GM21576 (cell line): ENCODE results near the gene SUGP2.
"Not testable (repeated sequence)": the region's sequence is repeated elsewhere in the genome, so short reads cannot be mapped to it uniquely, and the experiment has no call there.

Source experiments
- ATAC-seq: cut with Tn5 transposase; IDR thresholded peaks from one replicate; pipeline ENCODE4 v1.9.1; 2021; ENCODE audit warnings: mild to moderate bottlenecking, moderate library complexity; ENCODE audit not compliant: unreplicated experiment

Gene SUGP2

GRCh38 chr19:19034204-19034624 is 897 bp upstream of the SUGP2 start:
- ATAC-seq, result peak; percentile 51

- ATAC-seq, result peak; percentile 25
Observed at GRCh38 chr19:19033176-19033425, 216 bp downstream of the SUGP2 start.

DNA sequence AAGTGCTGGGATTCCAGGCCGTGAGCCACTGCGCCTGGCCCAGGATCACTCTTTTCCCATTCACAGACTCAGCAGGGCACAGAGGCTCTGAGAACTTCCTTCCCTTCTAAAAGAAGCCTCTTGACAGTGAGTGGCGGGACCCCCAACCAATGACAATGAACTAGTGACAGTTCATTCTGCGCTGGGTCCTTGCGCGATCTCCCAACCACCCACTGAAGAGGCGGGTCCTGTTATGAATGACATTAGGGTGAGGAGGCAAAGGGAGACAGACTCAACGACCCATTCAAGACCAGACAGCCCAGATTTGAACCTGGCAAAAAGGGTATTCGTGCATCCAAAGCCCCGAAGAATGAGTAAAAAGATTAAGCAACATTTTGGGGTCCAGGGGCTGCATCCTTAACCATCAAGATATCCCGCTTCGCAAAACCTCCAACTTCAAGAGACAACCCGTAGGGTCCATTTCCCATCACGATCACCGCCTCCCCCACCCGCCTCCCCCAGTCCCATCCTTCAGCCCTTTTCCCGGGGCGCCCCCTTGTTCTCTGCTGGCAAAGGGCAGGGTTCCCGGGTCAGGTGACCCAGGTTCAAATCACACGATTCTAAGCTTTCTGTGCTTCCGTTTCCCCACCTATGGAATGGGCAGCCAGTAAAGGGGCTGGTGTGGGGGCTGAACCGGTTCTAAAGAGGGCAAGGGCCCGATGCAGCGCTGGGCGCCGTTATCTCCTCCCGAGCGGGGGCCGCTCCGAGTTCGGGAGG is 719 bp downstream of the SUGP2 start:
- ATAC-seq, result peak; percentile 5

GRCh38 chr19:19031891-19032290 is 1.4 kb downstream of the SUGP2 start:
- ATAC-seq, result no peak

DNA sequence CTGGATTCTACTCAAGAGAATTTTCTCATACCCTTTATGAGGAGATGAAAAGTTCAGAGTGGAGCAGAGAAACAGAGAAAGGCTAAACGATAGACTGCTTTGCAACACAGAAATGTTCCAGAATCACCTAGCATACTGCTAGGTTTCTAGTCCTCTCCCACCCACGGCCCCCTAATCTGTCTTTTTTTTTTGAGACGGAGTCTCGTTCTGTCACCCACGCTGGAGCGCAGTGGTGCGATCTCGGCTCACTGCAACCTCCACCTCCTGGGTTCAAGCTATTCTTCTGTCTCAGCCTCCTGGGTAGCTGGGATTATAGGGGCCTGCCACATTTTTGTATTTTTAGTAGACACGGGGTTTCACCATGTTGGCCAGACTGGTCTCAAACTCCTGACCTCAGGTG is 4.8 kb downstream of the SUGP2 start:
- no peak for ATAC-seq

DNA sequence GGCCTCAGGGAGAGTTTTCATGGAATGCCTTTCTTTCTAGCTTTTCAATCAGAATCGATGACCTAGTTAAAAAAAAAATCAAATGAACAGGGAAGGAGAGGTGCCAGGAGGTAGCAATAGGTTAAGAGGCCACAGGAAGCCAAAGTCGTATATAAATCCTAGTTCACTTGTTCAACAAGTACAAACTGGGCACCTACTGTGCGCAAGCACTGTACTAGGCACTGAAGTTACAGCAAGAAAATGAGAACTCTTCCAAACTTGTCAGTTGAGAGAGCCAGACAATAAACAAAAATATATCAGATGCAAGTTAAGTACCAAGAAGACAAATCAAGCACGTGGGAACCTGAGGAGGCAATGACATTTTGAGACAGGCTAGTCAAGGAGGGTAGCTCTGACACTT is 6.1 kb downstream of the SUGP2 start:
- ATAC-seq, result no peak

DNA sequence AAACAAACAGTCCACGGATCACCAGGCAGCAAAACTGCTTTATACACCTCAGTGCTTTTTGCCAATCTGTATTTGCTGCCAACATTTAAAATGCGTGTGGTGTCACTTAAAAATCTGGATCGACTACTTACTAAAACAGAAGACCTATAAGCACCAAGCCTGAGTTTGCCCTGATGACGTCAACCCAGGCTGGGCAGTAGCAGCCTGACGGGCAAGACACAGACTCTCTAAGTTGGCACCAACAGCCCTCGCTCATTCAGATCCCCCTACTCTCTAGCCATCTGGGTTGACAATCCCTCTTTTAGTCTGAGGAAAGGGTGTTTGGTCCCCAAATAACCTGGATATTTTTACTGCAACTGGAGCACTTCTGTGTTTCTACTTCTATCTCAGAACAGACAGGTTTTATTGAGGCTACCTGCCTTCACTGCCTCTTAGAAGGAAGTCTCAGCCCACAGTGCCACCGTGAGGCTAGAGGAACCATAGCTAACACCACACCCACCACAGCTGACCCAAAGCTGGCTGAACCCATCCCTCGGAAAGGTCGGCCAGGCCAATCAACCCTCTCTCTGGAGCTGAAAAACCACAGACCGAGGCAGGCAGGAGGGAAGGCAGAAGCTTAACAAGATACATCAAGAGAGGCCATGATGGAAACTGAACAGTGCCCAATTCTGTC is 6.9 kb downstream of the SUGP2 start:
- no peak for ATAC-seq

DNA sequence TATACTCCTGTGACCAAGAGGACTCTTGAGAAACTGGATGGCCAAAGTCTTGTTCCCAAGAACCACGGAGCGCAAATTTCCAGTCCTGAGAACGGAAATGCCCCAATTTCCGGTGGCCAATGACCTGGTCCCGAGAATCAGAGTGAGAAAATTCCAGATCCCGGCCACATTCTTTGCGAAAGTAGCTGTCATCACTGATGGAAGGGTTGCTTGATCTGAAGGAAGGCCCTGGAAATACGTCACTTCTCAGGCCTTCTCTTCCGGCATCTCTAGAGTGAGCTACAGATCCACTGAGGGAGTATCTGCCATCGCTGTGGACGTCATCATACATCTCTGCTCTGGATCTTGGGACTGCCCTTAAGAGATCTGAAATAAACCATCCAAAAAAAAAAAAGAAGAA is 7.5 kb downstream of the SUGP2 start:
- no peak for ATAC-seq

DNA sequence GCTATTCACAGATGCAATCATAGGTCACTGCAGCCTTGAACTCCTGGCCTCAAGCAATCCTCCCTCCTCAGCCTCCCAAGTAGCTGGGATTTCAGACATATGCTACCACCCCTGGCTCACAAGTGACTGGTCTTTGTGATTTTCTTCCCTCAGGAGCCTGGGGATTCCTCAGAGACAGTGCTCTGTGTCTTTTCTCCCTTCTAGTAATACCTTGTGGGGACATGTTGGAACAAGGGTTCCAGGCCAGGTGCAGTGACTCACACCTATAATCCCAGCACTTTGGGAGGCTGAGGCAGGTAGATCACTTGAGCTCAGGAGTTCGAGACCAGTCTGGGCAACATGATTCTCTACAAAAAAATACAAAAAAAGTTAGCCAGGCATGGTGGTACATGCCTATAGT is 9.9 kb downstream of the SUGP2 start:
- ATAC-seq, result not testable (repeated sequence)

GRCh38 chr19:19022380-19022961 is 10.8 kb downstream of the SUGP2 start:
- no peak for ATAC-seq

DNA sequence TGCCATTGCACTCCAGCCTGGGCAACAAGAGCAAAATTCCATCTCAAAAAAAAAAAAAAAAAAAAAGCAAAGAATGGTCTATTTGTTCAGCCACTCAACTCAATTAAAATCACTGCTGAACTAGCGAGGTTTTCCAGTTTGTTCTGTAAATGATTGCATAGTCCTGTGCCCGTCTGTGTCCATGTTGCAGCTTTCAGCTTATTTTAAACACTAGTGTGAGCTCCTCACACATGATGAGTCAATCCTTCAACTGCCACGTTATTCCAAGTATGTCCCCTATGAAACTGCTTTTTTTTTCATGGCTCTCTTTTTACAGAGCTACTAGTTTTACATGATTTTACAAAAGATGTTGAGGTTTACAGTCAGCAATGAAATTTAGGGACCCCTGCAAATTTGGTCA is 12.2 kb downstream of the SUGP2 start:
- no peak for ATAC-seq

- ATAC-seq, result no peak
Observed at GRCh38 chr19:19010551-19010950, 22.8 kb downstream of the SUGP2 start.

DNA sequence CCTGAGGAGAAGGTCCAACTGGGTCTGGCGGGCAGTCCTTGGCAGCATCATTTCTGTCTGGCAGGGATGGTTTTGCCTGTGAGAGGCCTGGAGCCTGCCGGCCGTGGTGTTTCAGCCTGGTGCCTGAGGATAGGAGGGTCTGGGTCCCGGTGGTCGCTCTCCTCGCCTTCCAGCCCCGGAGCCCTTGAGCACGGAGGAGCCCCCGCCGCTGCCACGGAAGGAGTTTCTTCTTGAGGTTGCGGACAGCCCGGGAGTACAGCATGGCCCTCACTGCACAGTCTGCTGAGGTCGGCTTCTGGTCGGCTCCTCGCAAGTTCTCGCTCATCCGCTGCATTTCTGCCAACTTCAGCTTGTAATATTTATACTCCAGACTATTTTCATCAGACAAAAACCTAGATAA is 23.4 kb downstream of the SUGP2 start:
- no peak for ATAC-seq

GRCh38 chr19:19006213-19006612 is 27.1 kb downstream of the SUGP2 start:
- no peak for ATAC-seq

GRCh38 chr19:19004144-19004543 is 29.2 kb downstream of the SUGP2 start:
- no peak for ATAC-seq

- ATAC-seq, result no peak
Observed at GRCh38 chr19:18999896-19000620, 33.3 kb downstream of the SUGP2 start.

GRCh38 chr19:18999016-18999758 is 34.1 kb downstream of the SUGP2 start:
- ATAC-seq, result no peak

DNA sequence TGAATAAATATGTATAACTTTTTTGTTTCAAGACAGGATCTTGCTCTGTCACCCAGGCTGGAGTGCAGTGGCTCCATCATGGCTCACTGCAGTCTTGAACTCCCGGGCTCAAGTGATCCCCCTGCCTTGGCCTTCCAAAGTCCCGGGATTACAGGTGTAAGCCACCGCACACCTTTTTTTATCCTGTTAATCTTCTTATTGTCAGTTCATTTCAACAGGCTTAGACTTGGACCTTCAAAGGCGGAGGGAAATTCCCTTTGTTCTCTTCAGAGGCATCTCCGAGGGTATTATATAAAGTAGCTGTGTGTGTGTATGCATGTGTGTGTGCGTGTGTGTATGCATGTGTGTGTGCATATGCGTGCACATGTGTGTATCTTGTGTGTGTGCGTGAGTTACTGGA is 35.0 kb downstream of the SUGP2 start:
- no peak for ATAC-seq

- ATAC-seq, result no peak
Observed at GRCh38 chr19:18996796-18997394, 36.4 kb downstream of the SUGP2 start.

DNA sequence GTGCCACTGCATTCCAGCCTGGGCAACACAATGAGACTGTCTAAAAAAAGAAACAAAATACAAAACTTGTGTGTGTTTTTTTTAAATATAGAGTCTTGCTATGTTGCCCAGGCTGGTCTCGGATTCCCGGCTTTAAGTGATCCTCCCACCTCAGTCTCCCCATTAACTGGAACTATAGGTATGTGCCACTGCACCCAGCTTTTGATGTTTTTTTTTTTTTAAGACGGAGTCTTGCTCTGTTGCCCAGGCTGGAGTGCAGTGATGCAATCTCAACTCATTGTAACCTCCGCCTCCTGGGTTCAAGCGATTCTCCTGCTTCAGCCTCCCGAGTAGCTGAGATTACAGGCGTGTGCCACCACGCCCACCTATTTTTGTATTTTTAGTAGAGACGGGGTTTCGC is 37.0 kb downstream of the SUGP2 start:
- no peak for ATAC-seq

DNA sequence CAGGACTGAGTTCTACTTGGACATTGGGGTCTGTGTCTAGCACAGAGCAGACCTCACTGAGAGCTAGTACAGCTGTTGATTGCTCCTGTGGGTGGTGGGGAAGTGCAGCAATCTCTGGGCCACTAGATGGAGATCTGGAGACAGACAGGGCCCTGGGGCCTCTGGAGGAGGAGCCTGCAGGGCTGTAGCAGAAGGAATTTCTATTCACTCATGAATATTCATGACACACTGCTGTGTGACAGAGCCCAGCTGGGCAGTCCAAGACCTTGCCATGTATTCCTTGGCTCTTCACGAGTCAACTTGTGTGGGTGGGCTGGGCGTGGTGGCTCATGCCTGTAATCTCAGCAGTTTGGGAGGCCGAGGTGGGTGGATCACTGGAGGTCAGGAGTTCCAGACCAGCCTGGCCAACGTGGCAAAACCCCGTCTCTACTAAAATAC is 37.5 kb downstream of the SUGP2 start:
- no peak for ATAC-seq
